ENCODE measurements around the gene MPPED1.

The MPPED1 gene, protein sequence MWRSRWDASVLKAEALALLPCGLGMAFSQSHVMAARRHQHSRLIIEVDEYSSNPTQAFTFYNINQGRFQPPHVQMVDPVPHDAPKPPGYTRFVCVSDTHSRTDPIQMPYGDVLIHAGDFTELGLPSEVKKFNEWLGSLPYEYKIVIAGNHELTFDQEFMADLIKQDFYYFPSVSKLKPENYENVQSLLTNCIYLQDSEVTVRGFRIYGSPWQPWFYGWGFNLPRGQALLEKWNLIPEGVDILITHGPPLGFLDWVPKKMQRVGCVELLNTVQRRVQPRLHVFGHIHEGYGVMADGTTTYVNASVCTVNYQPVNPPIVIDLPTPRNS

DNA sequence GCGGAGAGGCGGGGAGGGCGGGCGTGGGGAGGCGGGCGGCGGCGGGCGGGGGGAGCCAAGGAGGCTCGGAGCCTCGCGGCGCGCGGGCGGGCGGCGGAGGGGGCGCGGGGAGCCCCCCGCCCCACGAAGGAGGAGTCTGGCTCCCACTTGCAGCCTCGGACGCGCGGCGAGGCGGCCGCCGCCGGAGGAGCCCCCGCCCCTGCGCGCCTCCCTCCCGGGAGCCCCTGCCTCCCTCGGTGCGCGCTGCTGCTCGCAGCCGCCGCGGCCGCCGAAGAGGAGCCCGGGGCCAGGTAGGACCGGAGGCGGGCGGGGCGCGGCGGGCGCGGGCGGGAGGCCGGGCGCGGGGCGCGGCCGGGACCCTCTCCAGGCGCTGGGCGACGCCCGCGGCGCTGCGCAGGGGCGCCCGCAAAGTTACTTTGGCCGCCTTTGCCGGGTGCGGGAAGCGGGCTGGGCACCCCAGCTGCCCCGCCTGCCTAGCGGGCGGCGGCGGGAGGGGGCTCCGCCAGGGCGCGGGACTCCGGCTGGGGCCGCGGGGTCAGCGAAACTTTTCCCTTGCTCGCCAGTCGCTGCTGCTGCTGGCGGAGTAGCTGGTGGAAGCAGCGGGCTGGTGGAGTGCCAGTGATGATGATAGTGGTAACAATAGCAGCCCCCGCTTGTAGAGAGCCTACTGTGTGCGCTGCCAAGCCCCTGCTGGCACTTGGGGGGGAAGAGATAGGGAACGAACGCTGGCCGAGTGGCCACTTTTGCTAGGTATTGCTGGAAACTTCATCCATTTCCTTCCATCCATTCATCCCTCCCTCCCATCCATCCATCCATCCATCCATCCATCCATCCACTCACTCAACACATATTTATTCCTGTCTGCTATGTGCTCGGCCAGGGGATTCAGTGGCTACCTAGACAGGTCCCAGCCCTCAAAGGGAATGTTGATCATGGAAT is at the start of gene MPPED1:
Gene MPPED1, plus strand, starts transcription at position 146 of the 939 bp plus-strand sequence. CDS start 12,972 bp downstream, outside the sequence.
- peak; percentile 40 for DNase-seq

DNA sequence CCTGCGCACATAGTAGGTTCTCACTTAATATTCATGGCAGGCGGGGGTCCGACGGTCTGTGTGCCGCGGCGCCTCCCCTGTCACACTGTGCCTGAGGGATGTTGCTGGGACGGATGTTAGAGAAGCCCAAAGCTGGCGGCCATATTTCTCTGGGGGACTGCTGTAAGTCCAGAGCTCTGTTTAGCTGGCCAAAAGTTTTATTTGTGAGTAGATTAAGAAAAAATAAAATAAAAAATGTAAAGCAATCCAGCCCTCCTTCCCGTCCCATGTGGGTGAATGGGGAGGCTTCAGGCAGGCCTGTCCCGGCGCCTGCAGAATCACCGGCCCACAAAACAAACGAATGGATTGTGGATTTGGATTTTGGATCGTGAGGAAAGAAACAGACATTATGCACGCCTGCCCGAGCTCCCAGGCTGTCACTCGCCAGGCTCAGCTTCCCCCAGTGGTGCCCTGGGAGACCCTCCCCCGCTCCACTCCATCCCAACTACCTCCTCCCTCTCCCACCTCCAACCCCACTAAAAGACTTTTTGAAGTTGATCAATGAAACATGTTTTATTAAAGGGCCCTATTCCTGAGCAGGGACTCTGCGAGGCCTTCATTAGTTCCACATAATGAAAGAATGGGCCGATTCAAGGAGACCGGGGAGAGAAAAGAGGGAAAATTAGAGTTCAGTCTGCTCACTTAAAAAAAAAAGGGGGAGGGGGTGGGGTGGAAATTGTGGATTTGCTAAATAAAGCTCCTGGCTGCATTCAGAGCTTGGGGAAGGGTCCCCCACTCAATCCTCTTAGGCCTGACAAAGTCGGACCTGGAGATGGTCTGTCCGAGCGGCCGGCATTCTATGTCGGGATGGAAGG is 48.3 kb upstream of the MPPED1 start:
- no peak for DNase-seq

DNA sequence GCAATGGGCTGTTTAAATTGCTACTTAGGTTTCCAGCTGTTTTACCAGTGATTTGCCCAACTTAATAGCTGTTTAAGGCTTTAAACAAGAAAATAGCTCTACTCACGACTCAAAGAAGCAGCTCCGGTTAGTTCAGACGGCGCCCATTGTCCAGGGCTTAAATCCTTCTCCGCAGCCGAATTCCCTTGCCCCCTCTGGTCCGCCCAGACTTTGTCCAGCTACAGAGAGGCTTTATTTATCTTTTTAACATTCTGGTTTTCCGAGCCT is 47.7 kb upstream of the MPPED1 start:
- no peak for DNase-seq

DNA sequence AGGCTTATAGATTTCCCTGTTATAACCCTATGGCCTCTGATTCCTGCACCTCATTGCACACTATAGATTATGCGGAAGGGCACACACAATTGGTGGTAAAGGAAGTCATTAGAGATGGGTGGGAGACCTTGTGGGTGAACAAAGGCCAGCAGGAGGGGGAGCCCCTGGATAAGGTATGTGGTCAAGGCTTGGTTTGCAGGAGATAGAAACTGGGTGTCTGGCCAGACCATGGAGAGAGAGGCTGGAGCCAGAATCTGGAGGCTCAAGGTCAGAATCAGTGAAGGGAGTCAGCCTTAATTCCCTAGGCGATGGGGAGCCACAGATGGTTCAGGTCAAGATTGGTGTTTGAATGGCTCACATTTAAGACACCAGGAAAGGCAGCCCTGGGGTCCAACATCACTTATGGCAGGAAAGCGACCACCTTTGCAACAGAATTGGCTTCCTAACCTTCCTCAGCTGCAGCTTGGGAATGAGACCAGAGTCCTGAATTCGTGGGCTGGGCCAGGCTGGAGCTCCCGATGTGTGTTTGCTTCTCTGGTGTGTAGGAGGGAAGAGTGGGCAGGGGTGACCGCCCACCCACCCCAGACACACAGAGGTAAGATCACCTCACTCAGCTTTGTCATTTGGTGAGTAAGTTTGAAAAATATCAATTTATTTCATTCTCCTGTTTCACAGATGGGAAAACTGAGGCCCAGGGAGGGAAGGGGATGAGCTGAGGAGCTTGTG is 45.9 kb upstream of the MPPED1 start:
- DNase-seq: no peak

DNA sequence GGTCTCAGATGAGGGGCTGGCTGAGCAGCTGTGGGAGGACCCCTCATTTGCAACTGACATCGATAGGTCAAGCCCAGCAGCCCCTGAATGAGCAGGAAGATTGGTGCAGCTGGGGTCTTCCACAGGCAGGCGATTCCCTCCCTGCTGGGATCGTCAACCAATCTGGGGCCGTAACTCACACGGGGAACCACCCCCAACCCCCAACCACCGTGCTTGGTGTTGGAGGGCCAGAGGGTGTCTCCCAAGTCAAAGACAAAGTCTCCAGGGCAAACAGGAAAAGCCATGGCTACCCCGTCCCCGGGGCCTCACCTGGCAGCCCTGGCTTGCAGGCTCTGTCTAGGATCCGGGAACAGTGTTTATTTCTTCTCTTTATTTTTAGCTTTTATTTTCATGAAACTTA is 41.8 kb upstream of the MPPED1 start:
- no peak for DNase-seq

DNA sequence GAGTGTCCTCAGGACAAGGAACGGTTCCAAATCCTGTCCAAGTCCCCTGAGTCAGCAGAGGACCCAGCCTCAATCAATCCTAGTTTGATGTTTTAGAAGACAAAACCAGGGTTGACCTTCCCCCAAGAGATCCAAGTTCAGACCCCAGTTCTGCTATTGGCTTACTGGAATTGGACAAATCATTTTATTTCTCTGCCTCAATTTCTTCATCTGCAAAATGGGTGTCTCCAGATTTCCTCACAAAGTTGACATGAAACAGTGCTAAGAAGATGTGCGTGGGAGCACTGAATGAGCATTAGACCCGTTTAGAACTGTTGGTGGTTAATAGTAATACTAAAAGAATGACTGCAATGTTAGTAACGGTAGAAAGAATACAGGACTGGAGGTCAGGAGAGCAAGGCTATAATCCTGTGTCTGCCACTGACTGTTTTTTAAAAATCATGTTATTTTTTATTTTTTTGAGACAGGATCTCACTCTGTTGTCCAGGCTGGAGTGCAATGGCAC is 35.8 kb upstream of the MPPED1 start:
- DNase-seq: no peak

DNA sequence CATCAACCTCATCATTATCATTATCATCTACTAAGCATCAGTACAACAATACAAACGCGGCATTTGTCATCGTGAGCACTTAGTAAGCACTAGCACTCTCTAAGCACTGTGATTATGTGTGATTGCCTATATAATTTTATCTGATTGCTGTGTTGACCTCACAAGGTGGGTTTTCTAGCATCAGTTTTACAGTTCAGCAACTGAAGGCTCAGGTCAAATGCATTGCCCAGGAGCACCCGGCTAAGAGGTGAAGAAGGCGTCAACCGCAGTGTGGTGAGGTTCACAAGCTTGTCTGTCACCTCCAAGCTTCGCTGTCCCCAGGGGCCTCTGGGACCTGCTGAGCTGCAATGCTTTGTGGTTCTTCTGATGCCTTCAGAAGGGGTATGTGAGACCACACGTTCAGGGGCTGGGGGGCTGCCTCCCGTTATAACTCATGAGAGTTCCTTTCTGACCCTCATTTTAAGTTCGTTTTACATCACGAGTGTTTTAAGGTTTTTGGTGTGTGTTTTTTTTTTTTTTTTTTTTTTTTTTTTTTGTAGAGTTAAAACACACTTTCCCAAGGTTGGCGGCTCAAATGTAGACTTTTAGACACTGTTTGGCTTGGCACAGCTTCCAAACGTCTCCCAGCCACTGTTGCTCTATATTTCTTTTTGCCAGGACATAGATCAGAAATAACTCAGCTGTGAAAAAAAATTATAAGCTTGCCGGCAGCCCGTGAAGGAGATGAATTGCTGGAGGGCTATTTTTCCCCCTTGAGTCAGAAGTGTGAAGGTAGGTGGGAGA is 34.9 kb upstream of the MPPED1 start:
- DNase-seq: no peak

DNA sequence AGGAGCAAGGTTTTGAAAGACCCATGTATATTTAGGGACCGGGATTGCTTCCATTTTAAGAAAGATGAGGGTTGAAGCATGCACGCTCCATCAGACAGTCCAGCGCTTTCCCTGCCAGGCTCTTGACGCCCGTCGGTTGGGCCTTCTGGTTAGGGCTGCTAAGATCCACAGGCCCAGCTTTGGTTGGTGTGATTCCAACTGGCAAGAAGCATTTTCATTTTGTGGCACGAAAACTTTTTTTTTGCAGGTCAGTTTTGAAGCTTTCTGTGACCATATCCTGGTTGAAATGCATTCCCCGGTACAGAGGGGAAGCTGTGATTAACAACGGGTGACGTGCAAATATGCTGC is 34.3 kb upstream of the MPPED1 start:
- no peak for DNase-seq

DNA sequence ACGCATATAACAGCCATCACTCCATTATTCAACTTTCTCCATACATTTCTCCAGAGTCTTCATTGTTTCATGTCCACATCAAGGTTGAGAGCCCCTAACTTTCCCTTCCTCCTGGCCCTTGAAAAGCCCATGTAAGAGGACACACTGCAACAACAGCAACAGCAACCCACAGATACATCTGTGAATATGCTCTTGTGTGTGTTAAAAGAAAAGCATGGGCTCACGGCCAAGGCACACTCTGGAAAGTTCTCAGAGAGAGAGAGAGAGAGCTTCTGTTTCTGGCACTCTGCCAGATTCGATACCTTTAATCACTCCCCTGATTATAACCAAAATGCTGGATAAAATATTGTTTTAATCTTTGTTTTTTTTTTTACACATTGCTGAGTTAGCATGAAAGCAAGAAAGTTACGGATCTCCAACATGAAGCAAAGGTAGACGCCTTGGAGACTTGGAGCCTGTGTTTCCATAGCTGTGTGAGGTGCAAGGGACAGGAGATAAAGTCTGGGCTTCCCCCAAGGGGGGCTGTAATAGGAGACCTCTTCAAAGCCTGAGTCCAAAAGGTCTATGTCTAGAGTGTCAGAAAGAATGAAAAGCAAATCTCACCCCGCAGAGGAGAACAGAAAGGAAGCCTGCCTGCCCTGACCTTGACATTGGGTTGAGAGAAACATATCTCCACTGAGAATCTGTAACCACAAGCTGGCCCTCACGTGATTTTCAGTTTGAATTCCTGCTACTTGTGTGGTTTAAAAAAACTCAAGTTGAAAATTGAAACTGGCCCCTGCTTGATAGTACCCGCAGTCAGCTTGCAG is 33.7 kb upstream of the MPPED1 start:
- DNase-seq: no peak

DNA sequence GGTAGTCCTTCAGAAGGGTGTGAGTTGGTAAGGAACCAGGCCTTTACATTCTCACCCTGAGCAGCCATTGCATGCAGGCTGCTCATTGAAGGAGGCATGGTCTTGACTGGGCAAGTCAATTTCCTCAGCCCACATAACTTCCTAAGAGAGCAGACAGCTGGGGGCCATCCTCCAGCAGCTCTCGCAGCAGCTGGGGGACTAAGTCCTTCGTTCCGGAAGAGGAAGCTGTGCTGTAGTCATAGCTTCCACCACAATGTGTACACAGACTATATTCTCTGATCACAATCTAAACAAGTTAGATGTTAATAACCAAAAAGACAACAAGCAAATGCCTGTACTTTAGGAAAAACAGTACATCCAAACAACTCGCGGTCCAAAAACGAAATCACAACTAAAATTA is 30.1 kb upstream of the MPPED1 start:
- no peak for DNase-seq

DNA sequence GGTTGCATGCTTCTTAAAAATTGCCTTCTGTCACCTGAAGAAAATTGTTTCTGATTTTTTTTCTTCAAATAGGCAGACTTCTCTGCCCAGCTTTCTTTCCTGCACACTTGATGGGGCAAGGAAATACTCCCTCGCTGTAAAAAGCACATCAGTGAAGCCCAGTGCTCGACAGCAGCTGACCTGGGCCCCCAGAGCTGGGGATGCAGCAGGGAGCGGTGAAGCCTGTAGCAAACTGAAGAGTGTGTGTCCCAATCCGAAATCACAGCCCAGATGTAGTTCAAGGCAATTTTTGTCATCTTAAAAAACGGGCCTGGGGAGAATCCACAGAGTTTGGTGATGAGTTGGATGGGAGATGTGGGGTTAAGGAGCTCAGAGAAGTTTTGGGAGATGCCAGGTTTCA is 27.0 kb upstream of the MPPED1 start:
- DNase-seq: no peak

DNA sequence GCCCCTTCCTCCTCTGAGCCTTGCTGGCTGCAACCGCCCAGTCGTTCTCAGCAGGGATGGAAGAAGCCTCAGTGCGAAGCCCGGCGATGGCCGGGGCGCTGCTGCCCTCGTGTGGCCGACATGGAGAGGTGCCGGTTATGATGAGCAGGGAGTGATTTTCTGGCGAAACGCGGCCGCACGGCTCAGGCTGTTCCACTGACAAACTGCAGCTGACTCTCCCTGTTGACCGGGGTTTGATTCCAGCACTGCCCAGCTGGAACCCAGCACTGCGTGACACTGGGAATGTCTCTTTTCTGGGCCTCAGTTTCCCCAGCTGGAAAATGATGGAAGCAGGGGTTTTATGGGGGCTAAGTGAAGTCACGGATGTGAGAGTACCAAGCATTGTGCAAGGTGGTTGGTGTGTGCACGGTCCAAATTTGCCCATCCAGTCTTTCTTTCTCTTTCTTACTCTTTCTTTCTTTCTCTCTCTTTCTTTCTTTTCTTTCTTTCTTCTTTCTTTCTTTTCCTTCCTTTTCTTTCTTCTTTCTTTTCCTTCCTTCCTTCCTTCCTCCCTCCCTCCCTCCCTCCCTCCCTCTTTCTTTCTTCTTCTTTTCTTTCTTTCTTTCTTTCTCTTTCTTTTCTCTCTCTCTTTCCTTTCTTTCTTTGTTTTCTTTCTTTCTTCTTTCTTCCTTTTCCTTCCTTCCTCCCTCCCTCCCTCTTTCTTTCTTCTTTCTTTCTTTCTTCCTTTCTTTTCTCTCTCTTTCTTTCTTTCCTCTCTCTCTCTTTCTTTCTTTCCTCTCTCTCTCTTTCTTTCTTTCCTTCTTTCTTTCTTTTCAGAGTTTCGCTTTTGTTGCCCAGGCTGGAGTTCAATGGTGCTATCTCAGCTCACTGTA is 25.8 kb upstream of the MPPED1 start:
- DNase-seq: peak; percentile 81

DNA sequence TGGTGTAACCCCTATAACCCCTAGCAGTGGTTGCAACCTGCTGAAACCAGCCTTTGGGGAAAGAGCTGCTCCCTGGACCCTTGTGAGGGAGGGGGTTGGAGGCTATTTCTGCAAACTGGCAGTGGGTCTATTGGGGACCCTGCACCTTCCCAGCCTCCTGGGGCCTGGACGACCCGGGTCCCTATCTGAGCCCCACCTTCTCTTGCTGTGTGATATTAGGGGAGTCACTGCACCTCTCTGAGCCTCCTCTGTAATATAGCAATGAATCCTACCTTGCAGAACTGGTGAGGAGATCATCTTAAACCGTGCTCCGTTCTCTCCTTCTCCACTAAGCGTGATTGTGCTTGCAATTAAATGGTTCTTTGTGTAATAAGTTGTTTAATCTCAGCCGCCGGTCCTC is 24.0 kb upstream of the MPPED1 start:
- no peak for DNase-seq

DNA sequence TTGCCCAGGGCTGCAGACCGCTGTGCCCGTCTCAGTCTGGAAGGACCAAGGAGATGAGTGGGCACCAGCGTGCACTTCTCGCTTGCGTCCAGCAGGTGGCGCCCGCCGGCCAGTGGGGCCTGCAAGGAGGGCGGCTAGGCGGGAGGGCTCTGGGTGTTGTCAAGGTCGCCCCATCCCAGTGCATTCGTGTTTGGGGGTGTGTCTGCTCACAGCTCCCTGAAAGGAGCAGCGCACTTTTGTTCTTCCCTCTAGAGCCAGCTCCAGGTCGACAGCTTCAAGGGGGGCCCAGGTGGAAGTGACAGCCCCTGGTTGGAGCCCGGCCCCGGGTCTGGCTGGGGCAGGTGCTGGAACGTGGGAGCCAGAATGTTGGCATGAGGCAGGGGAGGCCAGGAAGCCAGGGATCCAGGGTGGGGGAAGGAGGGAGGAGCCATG is 23.4 kb upstream of the MPPED1 start:
- DNase-seq: peak; percentile 79

DNA sequence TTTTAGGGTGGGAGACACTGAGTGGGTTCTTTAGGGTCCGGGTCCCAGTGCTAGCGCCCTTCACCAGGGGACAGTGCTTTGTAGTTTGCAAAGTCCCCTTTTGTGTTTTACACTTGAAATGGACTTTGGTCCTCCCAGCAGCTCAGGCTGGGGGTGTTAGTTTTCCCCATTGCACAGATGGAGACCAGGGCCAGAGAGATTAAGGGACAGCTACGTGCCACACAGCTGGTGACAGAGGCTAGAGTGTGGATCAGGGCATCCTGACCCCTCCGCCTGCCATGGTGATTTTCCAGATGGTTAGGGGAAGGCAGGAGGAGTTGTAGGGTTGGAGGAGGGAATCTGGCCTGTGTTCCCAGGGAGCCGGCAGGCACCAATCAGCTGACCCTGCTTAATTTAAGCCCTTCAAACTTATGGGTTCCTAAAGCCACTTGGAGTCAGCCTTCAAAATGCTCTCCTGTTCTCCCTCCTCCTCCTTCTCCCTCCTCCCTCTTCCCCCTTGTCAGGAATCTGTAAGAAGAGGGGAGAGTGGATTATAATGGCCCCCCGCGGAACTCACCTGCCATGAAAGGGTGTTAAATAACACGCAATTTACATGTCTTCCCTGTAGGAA is 22.5 kb upstream of the MPPED1 start:
- DNase-seq: no peak

DNA sequence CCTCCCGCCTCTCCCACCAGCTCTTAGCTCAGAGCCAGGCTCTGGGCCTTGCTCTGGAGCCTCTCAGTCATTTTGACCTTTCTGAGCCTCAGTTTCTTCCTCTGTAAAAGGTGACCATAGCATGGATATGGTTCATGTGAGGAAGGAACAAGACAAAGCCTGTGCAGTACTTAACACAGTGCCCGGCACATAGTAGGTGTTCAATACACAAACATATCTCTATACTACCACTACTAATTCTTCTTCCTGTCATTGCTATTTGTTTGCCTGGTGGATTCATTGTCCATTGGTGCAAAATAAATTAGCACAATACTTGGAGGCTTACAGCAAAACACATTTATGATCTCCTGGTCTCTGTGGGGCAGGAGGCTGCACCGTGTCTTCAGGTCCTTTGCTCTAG is 21.6 kb upstream of the MPPED1 start:
- no peak for DNase-seq

DNA sequence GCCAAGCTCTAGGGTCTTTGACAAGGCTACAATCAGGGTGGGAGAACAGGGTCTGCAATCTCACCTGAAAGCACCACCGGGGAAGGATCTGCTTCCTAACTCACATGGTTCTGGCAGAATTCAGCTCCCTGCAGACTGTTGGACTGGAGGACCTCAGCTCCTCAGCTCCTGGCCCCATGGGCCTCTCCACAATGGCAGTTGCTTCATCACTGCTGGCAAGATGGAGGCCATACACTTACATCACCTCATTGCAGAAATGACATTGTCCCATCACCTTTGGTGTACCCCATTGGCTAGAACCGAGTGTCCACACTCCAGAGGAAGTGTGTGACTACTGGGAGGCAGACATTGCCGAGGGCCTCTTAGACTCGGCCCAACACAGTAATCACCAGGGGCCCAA is 20.9 kb upstream of the MPPED1 start:
- no peak for DNase-seq

DNA sequence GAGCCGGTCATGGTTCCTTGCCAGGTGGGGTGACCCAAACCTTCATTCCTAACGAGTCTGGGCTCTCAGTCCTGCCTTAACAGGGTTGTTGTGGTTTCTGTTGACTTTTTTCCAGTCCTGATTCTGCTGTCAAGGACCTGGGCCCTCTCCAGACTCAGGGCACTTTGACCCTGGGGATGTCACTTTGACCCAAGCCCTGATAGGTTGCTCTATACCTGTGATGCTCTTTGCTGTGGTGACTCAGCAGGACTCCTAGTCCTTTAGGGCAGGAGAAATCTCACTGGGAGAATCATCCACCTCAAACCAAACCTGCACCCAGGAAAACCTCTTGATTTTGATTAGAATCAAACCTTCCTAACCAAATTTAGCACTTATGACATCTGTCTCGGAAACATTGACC is 20.5 kb upstream of the MPPED1 start:
- peak; percentile 23 for DNase-seq

DNA sequence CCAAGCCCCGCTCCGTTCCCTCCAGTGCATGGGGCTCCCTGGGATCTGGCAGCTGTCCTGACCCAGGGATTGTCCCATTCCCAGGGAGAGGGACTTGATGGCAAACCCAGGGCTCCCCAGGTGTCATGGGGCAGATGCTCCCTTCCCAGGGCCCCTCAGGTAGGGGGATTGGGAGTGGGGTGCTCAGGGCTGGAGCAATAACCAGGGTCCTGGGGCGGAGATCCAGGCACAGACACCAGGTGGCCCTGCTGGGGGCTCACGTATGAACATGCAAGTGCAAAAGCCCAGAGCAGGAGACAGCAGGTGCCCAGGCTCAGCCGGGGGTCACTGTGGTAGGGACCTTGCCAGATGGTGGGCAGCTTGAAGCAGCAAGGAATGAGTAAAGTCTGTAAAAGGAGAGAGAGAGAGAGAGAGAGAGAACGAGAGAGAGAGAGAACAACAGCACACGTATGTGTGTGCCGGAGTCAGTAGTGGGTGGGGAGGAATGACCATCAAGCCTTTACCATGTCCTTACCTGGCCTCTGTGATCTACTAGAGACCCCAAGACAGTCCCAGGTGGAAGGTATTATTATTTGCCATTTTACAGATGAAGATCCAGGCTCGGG is 19.3 kb upstream of the MPPED1 start:
- DNase-seq: no peak

Measured in DMS53 (cell line).